ENCODE data around the gene B4GALT3. TPM values are rescaled to one million over a fixed set of nuclear protein-coding genes. Genes with fewer than 3 reads are reported as not detected.

Gene B4GALT3
- total RNA-seq, 3 donors from 2014 or later (not counting 1 experiment from before 2014, with no cell fraction given), result 58.4 to 62.2 (median 59.4) TPM

DNA sequence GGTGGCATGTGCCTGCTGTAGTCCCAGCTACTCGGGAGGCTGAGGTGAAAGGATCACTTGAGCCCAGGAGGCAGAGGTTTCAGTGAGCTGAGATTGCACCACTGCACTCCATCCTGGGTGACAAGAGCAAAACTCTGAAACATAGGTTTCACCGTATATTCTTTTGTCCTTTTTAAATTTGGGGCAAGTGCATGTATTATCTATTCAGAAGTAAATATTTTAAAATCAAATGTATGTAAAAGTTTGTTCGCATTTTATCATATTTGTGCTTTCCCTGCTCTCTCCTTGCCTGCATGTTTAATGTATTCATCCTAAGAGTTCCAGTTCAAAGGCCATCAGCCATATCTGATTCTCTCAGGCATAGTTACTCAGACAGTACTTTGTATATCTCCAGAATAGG lies 31.5 kb downstream of the B4GALT3 start:
- no peaks in the 10 kb centered on the region for H3K27me3 Mint-ChIP-seq (ENCODE audit: low read depth in 2 of 2)

DNA sequence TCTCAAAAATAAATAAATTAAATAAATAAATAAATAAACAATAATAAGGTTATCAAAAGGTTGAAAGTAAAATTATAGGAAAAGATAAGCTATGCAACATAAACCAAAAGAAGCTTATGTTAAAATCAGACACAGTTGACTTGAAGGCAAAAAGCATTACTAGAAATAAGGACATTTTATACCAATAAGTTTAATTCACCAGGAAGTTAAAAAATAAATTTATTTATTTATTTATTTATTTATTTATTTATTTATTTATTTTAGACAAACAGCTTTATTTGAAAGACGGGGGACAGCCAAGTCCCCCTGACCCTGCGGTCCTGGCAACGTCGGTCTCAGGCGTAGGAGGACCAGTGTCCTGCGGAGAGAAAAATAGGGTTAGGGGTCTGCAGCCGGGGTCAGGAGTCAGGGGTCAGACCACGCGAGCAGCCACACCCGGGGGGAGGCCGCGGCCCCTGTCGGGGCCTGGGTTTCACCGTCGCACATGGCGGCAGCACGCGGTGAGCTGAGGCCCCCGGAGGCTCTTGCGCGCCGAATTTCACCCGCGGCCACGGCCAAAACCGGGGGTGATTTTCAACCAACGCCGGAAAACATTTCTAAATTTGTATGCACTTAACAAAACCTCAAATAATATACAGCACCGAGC lies 36.4 kb downstream of the B4GALT3 start:
- Mint-ChIP-seq H3K27me3 (ENCODE audit: low read depth in 2 of 2) (no peaks in the 10 kb centered on the region), H3K9me3 (no peaks in the 10 kb centered on the region), H3K4me3 (no peak overlapping the region), H3K4me1 (peaks cover 0 to 8% of the 10 kb centered on the region in 2 donors), H3K27ac (no peak overlapping the region), H3K36me3 (no peaks in the 10 kb centered on the region)
- no peak for TF ChIP-seq CTCF (IDR thresholded peaks at IDR 0.05)
- intact Hi-C loops (cut with micrococcal nuclease), result no loop called here
- no peak for DNase-seq
- WGBS (ENCODE audit: insufficient coverage), result 98% methylated on average over 29 of the region's 29 CpGs
- Histone ChIP-seq H3K4me1 (ENCODE audit: control insufficient read depth, insufficient read depth, low read length) (no peaks in the 10 kb centered on the region), H3K27ac (ENCODE audit: low read length) (no peak overlapping the region), H3K9me3 (ENCODE audit: control insufficient read depth, insufficient read depth, low read length) (no peaks in the 10 kb centered on the region), H3K27me3 (ENCODE audit: control insufficient read depth, insufficient read depth, low read length) (no peaks in the 10 kb centered on the region), H3K4me3 (ENCODE audit: low read length) (no peak overlapping the region), H3K36me3 (ENCODE audit: control insufficient read depth, insufficient read depth, low read length) (no peaks in the 10 kb centered on the region)
- no peak for ATAC-seq

More for the DNA sequence above, 31.5 kb downstream of the B4GALT3 start:
- DNase-seq, result no peak
- TF ChIP-seq CTCF (IDR thresholded peaks at IDR 0.05), result no peak
- Histone ChIP-seq H3K4me3 (ENCODE audit: low read length) (no peak overlapping the region), H3K9me3 (ENCODE audit: control insufficient read depth, insufficient read depth, low read length) (no peaks in the 10 kb centered on the region), H3K27me3 (ENCODE audit: control insufficient read depth, insufficient read depth, low read length) (no peaks in the 10 kb centered on the region), H3K27ac (ENCODE audit: low read length) (no peak overlapping the region), H3K36me3 (ENCODE audit: control insufficient read depth, insufficient read depth, low read length) (no peaks in the 10 kb centered on the region), H3K4me1 (ENCODE audit: control insufficient read depth, insufficient read depth, low read length) (no peaks in the 10 kb centered on the region)
- no peaks in the 10 kb centered on the region for H3K36me3 Mint-ChIP-seq
- H3K4me1 Mint-ChIP-seq, result no peaks in the 10 kb centered on the region
- H3K9me3 Mint-ChIP-seq, result no peaks in the 10 kb centered on the region
- no peak overlapping the region for H3K27ac Mint-ChIP-seq
- 67% methylated on average over 1 of the region's 3 CpGs for WGBS (ENCODE audit: insufficient coverage)
- ATAC-seq, result no peak
- no peak overlapping the region for H3K4me3 Mint-ChIP-seq
- intact Hi-C loops (cut with micrococcal nuclease), result no loop called here

DNA sequence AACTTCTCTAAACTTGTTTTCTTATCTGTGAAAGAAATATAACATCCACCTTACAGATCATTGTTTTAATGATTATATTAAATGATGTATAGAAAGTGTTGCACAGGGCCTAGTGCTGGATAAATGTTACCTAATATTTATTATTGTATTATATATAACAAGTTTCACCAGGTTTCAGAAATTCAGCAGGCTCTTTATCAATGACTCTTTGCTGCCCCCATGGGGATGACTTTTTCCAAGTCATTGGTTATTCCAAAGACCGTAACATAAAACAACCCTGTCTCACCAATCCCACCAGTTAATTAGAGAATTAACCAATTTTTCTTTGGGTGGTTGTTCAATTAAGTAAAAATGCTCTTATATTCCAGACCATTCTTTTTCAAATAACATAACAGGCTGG lies 37.5 kb downstream of the B4GALT3 start:
- Mint-ChIP-seq H3K27me3 (ENCODE audit: low read depth in 2 of 2) (no peaks in the 10 kb centered on the region), H3K36me3 (no peaks in the 10 kb centered on the region), H3K4me3 (no peak overlapping the region), H3K27ac (no peak overlapping the region), H3K4me1 (peaks cover 0 to 16% of the 10 kb centered on the region in 2 donors), H3K9me3 (no peaks in the 10 kb centered on the region)
- intact Hi-C loops (cut with micrococcal nuclease), result no loop called here
- no peaks in the 10 kb centered on the region for H3K4me1 ChIP-seq (ENCODE audit: control insufficient read depth, insufficient read depth, low read length)
- H3K36me3 ChIP-seq (ENCODE audit: control insufficient read depth, insufficient read depth, low read length), result no peaks in the 10 kb centered on the region
- no peak overlapping the region for H3K27ac ChIP-seq (ENCODE audit: low read length)
- peak; percentile 42 for TF ChIP-seq CTCF (IDR thresholded peaks at IDR 0.05)
- no peaks in the 10 kb centered on the region for H3K9me3 ChIP-seq (ENCODE audit: control insufficient read depth, insufficient read depth, low read length)
- DNase-seq (peak in 1 of 2 donors; percentile 71), ATAC-seq (peak in 2 of 3 donors; percentile 34 to 44)
- no peaks in the 10 kb centered on the region for H3K27me3 ChIP-seq (ENCODE audit: control insufficient read depth, insufficient read depth, low read length)
- WGBS (ENCODE audit: insufficient coverage), result no CpG with 5 or more reads among the region's 1 CpG
- H3K4me3 ChIP-seq (ENCODE audit: low read length), result no peak overlapping the region

- no peak overlapping the region for H3K4me3 ChIP-seq (ENCODE audit: low read length)
- H3K4me1 ChIP-seq (ENCODE audit: control insufficient read depth, insufficient read depth, low read length), result peaks cover 8% of the 10 kb centered on the region
- no peak for DNase-seq
- WGBS (ENCODE audit: insufficient coverage), result 86% methylated on average over 1 of the region's 1 CpG
- no peak overlapping the region for H3K27ac ChIP-seq (ENCODE audit: low read length)
- ATAC-seq, result no peak
- H3K36me3 Mint-ChIP-seq, result no peaks in the 10 kb centered on the region
- no peaks in the 10 kb centered on the region for H3K27me3 Mint-ChIP-seq (ENCODE audit: low read depth in 2 of 2)
- intact Hi-C loops (cut with micrococcal nuclease), result no loop called here
- peaks cover 0 to 16% of the 10 kb centered on the region in 2 donors for H3K4me1 Mint-ChIP-seq
- H3K36me3 ChIP-seq (ENCODE audit: control insufficient read depth, insufficient read depth, low read length), result no peaks in the 10 kb centered on the region
- no peaks in the 10 kb centered on the region for H3K9me3 Mint-ChIP-seq
- H3K4me3 Mint-ChIP-seq, result no peak overlapping the region
- H3K27me3 ChIP-seq (ENCODE audit: control insufficient read depth, insufficient read depth, low read length), result no peaks in the 10 kb centered on the region
- H3K9me3 ChIP-seq (ENCODE audit: control insufficient read depth, insufficient read depth, low read length), result no peaks in the 10 kb centered on the region
- no peak overlapping the region for H3K27ac Mint-ChIP-seq
- no peak for TF ChIP-seq CTCF (IDR thresholded peaks at IDR 0.05)
Measured at GRCh38 chr1:161138431-161138830, 38.9 kb downstream of the B4GALT3 start.
